Glutamatergic neuron (in vitro differentiated cells): ENCODE measurements around the gene INSM1. TPM values are rescaled to one million over a fixed set of nuclear protein-coding genes. Genes with fewer than 3 reads are reported as not detected.

ENCODE experiments used
- DNase-seq: peaks from one replicate; pipeline ENCODE4 v3.0.0; 2022
- H3K27ac Mint-ChIP-seq: one replicate; pipeline ENCODE4 v1.8.0; 2020; ENCODE audit warnings: mild to moderate bottlenecking, mixed read lengths, inconsistent platforms; ENCODE audit not compliant: unreplicated experiment
- H3K27me3 Mint-ChIP-seq: one replicate; pipeline ENCODE4 v1.8.0; 2020; ENCODE audit warnings: mild to moderate bottlenecking, moderate library complexity, mixed read lengths, inconsistent platforms; ENCODE audit not compliant: unreplicated experiment
- H3K36me3 Mint-ChIP-seq: one replicate; pipeline ENCODE4 v1.8.0; 2020; ENCODE audit warnings: mild to moderate bottlenecking, mixed read lengths, inconsistent platforms; ENCODE audit not compliant: unreplicated experiment
- H3K4me1 Mint-ChIP-seq: one replicate; pipeline ENCODE4 v1.8.0; 2020; ENCODE audit warnings: mild to moderate bottlenecking, low read depth, mixed read lengths, inconsistent platforms; ENCODE audit not compliant: unreplicated experiment
- H3K4me3 Mint-ChIP-seq: one replicate; pipeline ENCODE4 v1.8.0; 2020; ENCODE audit warnings: mild to moderate bottlenecking, mixed read lengths, inconsistent platforms; ENCODE audit not compliant: unreplicated experiment
- H3K9me3 Mint-ChIP-seq: one replicate; pipeline ENCODE4 v1.8.0; 2020; ENCODE audit warnings: mild to moderate bottlenecking, moderate library complexity, mixed read lengths, inconsistent platforms; ENCODE audit not compliant: unreplicated experiment
- total RNA-seq: library from RNA; stranded (reverse); fragmentation: NEBNext Ultra II Directional; extraction: Animal tissue kit (Norgen Biotek cat#: 25700); gene quantifications from one replicate; pipeline ENCODE4 v1.2.1, GENCODE V29; 2021; ENCODE audit not compliant: unreplicated experiment
- TF ChIP-seq, protein P1 (sequence below): fragments of 200-600 bp; sonication (generic); IDR thresholded peaks from one replicate; pipeline ENCODE4 v1.5.0; 2021; ENCODE audit not compliant: partially characterized antibody, unreplicated experiment

Gene INSM1
- total RNA-seq, 1 donor from 2014 or later = 332 TPM

DNA sequence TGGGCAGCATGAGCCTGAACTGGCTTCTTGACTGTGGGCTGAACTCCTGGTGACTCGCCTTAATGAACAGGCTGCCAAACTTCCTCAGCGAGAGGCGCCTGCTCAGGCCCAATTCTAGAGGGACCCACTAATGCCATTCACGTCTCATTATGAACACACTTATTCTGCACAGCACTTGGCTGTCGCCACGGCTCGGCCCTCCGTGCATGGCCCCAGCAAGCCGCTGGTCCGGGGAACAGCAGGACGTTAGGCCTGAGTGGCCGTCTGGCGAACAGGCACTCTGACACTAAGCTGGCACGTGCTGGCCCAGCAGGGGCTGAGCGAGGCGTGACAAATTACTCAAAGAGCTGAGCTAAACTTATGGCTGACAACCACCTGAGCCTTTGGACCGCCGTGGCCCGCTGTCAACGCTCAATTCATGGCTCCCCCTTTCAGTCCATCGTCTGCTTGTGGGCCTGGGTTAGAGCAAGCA is 45.9 kb downstream of the INSM1 start:
- DNase-seq = peak; percentile 85
- H3K36me3 Mint-ChIP-seq = peaks cover 11% of the 10 kb centered on the region
- H3K27me3 Mint-ChIP-seq = peaks cover 5% of the 10 kb centered on the region
- peak overlapping the region; percentile 79 for H3K4me3 Mint-ChIP-seq
- peaks cover 64% of the 10 kb centered on the region for H3K4me1 Mint-ChIP-seq
- H3K9me3 Mint-ChIP-seq = peaks cover 6% of the 10 kb centered on the region
- peak overlapping the region; percentile 98 for H3K27ac Mint-ChIP-seq
- TF ChIP-seq, protein P1, sequence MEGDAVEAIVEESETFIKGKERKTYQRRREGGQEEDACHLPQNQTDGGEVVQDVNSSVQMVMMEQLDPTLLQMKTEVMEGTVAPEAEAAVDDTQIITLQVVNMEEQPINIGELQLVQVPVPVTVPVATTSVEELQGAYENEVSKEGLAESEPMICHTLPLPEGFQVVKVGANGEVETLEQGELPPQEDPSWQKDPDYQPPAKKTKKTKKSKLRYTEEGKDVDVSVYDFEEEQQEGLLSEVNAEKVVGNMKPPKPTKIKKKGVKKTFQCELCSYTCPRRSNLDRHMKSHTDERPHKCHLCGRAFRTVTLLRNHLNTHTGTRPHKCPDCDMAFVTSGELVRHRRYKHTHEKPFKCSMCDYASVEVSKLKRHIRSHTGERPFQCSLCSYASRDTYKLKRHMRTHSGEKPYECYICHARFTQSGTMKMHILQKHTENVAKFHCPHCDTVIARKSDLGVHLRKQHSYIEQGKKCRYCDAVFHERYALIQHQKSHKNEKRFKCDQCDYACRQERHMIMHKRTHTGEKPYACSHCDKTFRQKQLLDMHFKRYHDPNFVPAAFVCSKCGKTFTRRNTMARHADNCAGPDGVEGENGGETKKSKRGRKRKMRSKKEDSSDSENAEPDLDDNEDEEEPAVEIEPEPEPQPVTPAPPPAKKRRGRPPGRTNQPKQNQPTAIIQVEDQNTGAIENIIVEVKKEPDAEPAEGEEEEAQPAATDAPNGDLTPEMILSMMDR = no peak

DNA sequence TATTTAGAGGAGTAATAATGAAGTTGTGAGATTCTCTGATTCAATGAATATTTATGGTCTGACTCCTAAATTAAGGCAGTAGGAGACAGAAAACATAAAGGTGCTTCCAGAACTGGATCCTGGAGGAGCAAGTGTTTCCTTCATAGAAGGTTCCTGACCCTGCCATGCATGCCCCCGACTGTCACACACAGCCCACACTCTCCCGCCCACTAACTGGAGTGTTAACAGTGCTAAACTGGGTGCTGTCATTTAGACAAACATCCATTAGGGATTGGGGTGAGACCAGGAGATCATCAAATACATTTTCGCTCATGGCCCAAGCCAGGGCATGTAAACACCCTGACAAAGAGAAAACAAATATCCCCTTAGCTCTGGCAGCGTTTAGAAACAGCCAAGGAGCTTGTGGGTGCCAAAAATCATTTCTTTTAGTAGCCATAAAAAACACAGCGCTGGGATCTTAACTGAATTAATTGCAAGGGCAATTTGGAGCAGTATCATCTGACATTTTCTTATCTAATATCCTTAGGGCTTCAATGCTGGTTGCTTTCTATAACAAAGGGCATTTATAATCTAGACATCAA is 46.8 kb downstream of the INSM1 start:
- Mint-ChIP-seq H3K36me3 (peaks cover 11% of the 10 kb centered on the region), H3K27ac (peak overlapping the region; percentile 98), H3K4me3 (peak overlapping the region; percentile 22), H3K9me3 (peaks cover 7% of the 10 kb centered on the region), H3K4me1 (peaks cover 59% of the 10 kb centered on the region), H3K27me3 (peaks cover 5% of the 10 kb centered on the region)
- TF ChIP-seq, protein P1 = no peak
- no peak for DNase-seq

DNA sequence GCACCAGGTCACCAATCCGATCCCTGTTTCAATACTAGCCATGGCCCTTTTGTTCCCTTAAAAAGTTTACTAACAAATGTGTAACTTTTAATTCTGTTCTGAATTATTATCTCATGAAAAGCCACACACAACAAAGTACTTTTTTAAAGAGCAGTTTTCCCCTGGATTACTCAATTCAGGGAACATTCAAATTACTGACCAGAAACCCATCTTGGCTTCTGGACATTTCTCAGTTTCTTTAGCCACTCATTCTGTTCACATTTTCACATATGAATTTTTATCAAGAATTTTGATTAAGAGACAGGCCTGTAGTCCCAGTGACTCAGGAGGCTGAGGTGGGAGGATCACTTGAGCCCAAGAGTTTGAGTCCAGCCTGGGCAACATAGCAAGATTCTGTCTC is 47.4 kb downstream of the INSM1 start:
- peaks cover 57% of the 10 kb centered on the region for H3K4me1 Mint-ChIP-seq
- H3K36me3 Mint-ChIP-seq = peaks cover 11% of the 10 kb centered on the region
- H3K27me3 Mint-ChIP-seq = peaks cover 5% of the 10 kb centered on the region
- peaks cover 10% of the 10 kb centered on the region for H3K9me3 Mint-ChIP-seq
- H3K4me3 Mint-ChIP-seq = no peak overlapping the region
- TF ChIP-seq, protein P1 = no peak
- peak overlapping the region; percentile 98 for H3K27ac Mint-ChIP-seq
- DNase-seq = no peak

DNA sequence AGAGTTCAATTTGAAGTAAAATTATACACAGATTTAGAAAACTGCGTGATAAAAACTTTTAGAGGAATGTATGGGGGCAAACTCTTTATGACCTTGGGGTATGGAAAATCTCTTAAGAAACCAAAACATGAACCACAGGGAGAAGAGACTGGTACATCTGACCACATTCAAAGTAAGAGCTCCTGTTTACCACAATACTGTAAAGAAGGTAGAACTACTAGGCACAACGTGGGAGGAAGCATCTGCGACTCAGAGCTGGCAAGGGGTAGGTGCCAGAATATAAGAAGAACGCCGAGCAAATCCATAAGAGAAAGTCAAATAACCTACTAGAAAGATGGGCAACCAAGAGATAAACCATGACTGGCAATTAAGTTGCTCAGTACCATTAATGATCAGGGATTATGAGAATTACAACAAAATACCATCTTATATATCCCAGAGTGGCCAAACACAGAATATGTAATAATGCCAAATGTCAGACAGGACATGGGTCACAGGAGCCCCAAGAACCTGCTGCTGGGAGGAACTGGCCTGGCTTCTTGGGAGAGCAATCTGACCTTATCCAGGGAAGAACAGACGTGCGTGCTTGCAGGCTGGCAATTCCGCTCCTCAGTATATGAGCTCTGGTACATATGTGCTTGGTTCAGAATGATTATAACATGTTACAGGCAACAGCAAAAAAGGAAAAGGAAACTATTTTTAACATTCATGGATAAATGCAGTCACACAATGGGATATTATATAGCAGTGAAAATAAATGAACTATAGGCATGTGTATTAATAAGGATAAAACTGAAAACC is 50.2 kb downstream of the INSM1 start:
- TF ChIP-seq, protein P1 = no peak
- H3K36me3 Mint-ChIP-seq = peaks cover 11% of the 10 kb centered on the region
- no peak overlapping the region for H3K27ac Mint-ChIP-seq
- H3K27me3 Mint-ChIP-seq = no peaks in the 10 kb centered on the region
- H3K4me1 Mint-ChIP-seq = peaks cover 36% of the 10 kb centered on the region
- DNase-seq = no peak
- H3K4me3 Mint-ChIP-seq = no peak overlapping the region
- peaks cover 10% of the 10 kb centered on the region for H3K9me3 Mint-ChIP-seq
